Measurements from ENCODE around the gene NISCH. TPM values are rescaled to one million over a fixed set of nuclear protein-coding genes. Genes with fewer than 3 reads are reported as not detected.

The NISCH gene
- total RNA-seq, 4 donors from 2014 or later, result 65.7 to 150 (median 128) TPM

DNA sequence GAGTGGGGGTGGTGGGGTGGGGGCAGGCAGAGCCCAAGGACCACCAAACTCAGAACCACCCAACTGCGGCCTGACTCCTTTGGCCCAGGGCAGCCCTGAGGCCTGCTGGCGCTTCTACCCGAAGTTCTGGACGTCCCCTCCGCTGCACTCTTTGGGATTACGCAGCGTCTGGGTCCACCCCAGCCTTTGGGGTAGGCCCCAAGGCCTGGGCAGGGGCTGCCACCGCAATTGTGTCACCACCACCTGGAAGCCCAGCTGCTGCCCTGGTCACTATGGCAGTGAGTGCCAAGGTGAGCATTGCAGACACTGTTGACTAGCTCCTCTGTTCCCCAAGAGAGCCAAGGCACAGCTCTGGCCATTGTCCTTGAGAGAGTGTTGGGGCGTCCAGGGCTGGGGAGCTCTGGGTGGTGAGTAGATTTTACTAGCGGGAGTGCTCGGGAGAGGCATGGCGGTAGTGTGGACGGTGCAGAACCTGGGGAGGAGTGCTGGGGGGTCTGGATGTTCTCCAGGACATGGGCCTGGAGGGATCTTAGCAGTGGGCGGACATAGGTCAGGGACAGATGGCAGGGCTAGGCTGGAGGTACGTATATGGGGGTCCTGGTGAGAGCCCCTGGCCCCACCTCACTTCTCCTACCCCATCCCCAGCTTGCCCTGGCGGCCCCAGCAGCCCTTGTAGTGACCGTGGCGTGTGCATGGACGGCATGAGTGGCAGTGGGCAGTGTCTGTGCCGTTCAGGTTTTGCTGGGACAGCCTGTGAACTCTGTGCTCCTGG, 65.5 kb downstream of the NISCH start:
- H3K27me3 ChIP-seq, result no peaks in the 10 kb centered on the region
- H3K4me3 ChIP-seq, result no peak overlapping the region
- H3K36me3 ChIP-seq, result no peaks in the 10 kb centered on the region
- no peak for DNase-seq
- no peak overlapping the region for H3K27ac ChIP-seq
- H3K9me3 ChIP-seq, result no peaks in the 10 kb centered on the region
- TF ChIP-seq, protein P1, sequence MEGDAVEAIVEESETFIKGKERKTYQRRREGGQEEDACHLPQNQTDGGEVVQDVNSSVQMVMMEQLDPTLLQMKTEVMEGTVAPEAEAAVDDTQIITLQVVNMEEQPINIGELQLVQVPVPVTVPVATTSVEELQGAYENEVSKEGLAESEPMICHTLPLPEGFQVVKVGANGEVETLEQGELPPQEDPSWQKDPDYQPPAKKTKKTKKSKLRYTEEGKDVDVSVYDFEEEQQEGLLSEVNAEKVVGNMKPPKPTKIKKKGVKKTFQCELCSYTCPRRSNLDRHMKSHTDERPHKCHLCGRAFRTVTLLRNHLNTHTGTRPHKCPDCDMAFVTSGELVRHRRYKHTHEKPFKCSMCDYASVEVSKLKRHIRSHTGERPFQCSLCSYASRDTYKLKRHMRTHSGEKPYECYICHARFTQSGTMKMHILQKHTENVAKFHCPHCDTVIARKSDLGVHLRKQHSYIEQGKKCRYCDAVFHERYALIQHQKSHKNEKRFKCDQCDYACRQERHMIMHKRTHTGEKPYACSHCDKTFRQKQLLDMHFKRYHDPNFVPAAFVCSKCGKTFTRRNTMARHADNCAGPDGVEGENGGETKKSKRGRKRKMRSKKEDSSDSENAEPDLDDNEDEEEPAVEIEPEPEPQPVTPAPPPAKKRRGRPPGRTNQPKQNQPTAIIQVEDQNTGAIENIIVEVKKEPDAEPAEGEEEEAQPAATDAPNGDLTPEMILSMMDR (IDR thresholded peaks at IDR 0.05), result no peak
- TF ChIP-seq POLR2A (IDR thresholded peaks at IDR 0.05), result no peak
- no peaks in the 10 kb centered on the region for H3K4me1 ChIP-seq

DNA sequence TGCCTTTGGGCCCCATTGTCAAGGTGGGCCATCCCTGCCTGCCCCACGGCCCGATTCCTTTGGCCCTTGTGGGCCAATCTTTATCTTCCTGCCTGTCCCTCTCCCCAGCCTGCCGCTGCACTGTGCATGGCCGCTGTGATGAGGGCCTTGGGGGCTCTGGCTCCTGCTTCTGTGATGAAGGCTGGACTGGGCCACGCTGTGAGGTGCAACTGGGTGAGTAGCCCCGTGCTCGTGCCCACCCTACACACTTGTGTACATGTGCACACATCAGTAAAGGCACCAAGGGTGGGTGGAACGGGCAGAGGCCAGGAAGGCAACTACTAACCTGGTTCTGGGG, 66.1 kb downstream of the NISCH start:
- H3K27ac ChIP-seq, result no peak overlapping the region
- no peak for DNase-seq
- no peaks in the 10 kb centered on the region for H3K4me1 ChIP-seq
- TF ChIP-seq, protein P1 (IDR thresholded peaks at IDR 0.05), result no peak
- TF ChIP-seq POLR2A (IDR thresholded peaks at IDR 0.05), result no peak
- no peaks in the 10 kb centered on the region for H3K36me3 ChIP-seq
- no peaks in the 10 kb centered on the region for H3K9me3 ChIP-seq
- H3K27me3 ChIP-seq, result no peaks in the 10 kb centered on the region
- no peak overlapping the region for H3K4me3 ChIP-seq

DNA sequence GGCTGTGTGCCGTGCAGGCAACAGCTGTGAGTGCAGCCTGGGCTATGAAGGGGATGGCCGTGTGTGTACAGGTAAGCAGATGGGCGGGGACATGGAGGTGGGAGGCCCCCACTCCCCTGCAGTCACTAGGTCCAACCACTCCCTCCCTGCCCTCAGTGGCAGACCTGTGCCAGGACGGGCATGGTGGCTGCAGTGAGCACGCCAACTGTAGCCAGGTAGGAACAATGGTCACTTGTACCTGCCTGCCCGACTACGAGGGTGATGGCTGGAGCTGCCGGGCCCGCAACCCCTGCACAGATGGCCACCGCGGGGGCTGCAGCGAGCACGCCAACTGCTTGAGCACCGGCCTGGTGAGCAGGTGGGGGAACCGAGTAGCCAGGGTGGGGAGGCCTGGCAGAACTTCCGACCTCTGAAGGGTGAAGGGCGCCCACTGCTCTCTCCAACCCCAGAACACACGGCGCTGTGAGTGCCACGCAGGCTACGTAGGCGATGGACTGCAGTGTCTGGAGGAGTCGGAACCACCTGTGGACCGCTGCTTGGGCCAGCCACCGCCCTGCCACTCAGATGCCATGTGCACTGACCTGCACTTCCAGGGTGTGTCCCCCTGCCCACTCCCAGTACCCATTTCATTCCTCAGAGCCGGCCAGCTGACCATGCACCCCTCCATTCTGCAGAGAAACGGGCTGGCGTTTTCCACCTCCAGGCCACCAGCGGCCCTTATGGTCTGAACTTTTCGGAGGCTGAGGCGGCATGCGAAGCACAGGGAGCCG, 66.7 kb downstream of the NISCH start:
- Histone ChIP-seq H3K27ac (no peak overlapping the region), H3K4me1 (no peaks in the 10 kb centered on the region), H3K27me3 (no peaks in the 10 kb centered on the region), H3K9me3 (no peaks in the 10 kb centered on the region), H3K36me3 (no peaks in the 10 kb centered on the region), H3K4me3 (no peak overlapping the region)
- no peak for DNase-seq
- TF ChIP-seq, protein P1 (IDR thresholded peaks at IDR 0.05), result no peak
- TF ChIP-seq POLR2A (IDR thresholded peaks at IDR 0.05), result no peak

DNA sequence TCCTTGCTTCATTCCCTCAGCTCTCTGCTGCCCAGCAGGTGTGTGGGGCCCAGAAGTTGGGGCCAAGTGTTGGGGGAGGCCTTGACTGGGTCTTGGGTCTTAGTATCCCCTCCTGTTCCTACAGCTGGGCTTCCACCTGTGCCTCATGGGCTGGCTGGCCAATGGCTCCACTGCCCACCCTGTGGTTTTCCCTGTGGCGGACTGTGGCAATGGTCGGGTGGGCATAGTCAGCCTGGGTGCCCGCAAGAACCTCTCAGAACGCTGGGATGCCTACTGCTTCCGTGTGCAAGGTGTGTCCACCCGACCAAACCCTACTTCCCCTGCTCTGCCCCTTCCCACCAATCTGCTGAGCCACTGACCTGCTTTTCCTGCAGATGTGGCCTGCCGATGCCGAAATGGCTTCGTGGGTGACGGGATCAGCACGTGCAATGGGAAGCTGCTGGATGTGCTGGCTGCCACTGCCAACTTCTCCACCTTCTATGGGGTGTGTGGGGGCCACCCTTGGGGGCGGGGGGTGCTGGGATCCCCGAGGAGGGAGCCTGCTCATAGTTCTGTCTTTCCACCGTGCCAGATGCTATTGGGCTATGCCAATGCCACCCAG, 67.3 kb downstream of the NISCH start:
- DNase-seq, result no peak
- Histone ChIP-seq H3K36me3 (peaks cover 0 to 2% (median 0%) of the 10 kb centered on the region in 3 donors), H3K27ac (no peak overlapping the region)

More for the DNA sequence above, 67.3 kb downstream of the NISCH start:
- Histone ChIP-seq H3K27me3 (no peaks in the 10 kb centered on the region), H3K4me1 (no peaks in the 10 kb centered on the region), H3K9me3 (no peaks in the 10 kb centered on the region), H3K4me3 (no peak overlapping the region)
- no peak for TF ChIP-seq POLR2A (IDR thresholded peaks at IDR 0.05)
- TF ChIP-seq, protein P1 (IDR thresholded peaks at IDR 0.05), result no peak
